Muscle of leg (tissue), 11 donors: Measurements from ENCODE around the gene CLSTN1. TPM values are rescaled to one million over a fixed set of nuclear protein-coding genes. Genes with fewer than 3 reads are reported as not detected.

Source experiments
- DNase-seq: peaks from one replicate; pipeline ENCODE4 v3.0.0; 2013
- H3K27ac ChIP-seq: one replicate; pipeline ENCODE4 v1.5.1; 2013; ENCODE audit warnings: mild to moderate bottlenecking, low read length, control low read depth
- H3K27me3 ChIP-seq: one replicate; pipeline ENCODE4 v1.6.1; 2013; ENCODE audit warnings: low read length; ENCODE audit not compliant: control insufficient read depth, insufficient read depth
- H3K36me3 ChIP-seq: one replicate; pipeline ENCODE4 v1.6.1; 2013; ENCODE audit warnings: low read length; ENCODE audit not compliant: control insufficient read depth, insufficient read depth
- H3K4me1 ChIP-seq: one replicate; pipeline ENCODE4 v1.6.1; 2013; ENCODE audit warnings: low read length; ENCODE audit not compliant: control insufficient read depth, insufficient read depth
- H3K4me3 ChIP-seq: one replicate; pipeline ENCODE4 v1.5.1; 2013; ENCODE audit warnings: low read length, control low read depth
- H3K9me3 ChIP-seq: replicated peaks from 2 replicates; pipeline ENCODE4 v1.6.1; 2013; ENCODE audit warnings: low read depth, low read length; ENCODE audit not compliant: control insufficient read depth
- WGBS: methylation state at CpG from one replicate; pipeline ENCODE4 v1.1.5; 2013; ENCODE audit warnings: missing lambda C conversion rate; ENCODE audit not compliant: insufficient coverage; 5-methylcytosine and 5-hydroxymethylcytosine counted together
- polyA plus RNA-seq, 8 donors: library from polyadenylated mRNA; unstranded; fragments of 120-200 nt; gene quantifications; one replicate each; pipeline versions ENCODE4 v1.2.1 to v1.2.3, GENCODE V29; 2013; ENCODE audit warnings: inconsistent platforms in 1 of 8, low replicate concordance in 1 of 8; ENCODE audit not compliant: insufficient read length in 8 of 8, insufficient read depth in 1 of 8
- total RNA-seq: library from RNA; stranded (reverse); fragments of 120-200 nt; gene quantifications from one replicate; pipeline ENCODE4 v1.2.4, GENCODE V29; 2013

CLSTN1 gene
- total and polyA plus RNA-seq, 9 donors: 39.3 to 102 (median 82.5) TPM

- no peaks in the 10 kb centered on the region for H3K36me3 ChIP-seq
- WGBS: 58% methylated on average over 19 of the region's 24 CpGs
Observed at GRCh38 chr1:9827558-9828185, 3.9 kb upstream of the CLSTN1 start.

GRCh38 chr1:9826616-9827015 is 2.9 kb upstream of the CLSTN1 start:
- peaks cover 15% of the 10 kb centered on the region for H3K4me1 ChIP-seq
- H3K36me3 ChIP-seq: no peaks in the 10 kb centered on the region
- H3K9me3 ChIP-seq: no peaks in the 10 kb centered on the region
- H3K27me3 ChIP-seq: peaks cover 4% of the 10 kb centered on the region
- 71% methylated on average over 3 of the region's 3 CpGs for WGBS
- H3K4me3 ChIP-seq: no peak overlapping the region
- H3K27ac ChIP-seq: no peak overlapping the region
- no peak for DNase-seq

More at GRCh38 chr1:9827558-9828185, 3.9 kb upstream of the CLSTN1 start:
- peaks cover 4% of the 10 kb centered on the region for H3K27me3 ChIP-seq
- no peak for DNase-seq
- H3K9me3 ChIP-seq: no peaks in the 10 kb centered on the region
- H3K27ac ChIP-seq: no peak overlapping the region
- H3K4me3 ChIP-seq: no peak overlapping the region
- peaks cover 15% of the 10 kb centered on the region for H3K4me1 ChIP-seq

DNA sequence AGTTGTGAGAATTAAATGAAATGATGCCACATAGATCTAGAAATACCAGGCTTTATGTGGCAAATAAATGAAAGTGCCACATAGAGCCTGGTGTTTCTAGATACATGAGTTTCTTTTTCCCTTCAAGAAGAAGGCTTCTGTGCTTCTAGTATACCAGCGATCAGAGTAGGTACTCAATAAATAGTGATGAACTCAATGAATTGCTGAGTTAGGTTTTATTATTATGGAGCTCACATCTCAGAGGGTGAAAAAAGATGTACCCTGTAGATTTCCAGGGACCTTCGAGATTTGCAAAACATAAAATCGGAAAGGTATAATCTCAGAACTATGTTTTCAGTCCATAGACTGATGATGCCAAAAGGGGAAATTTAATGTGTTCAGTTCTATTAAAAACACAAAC is 2.3 kb upstream of the CLSTN1 start:
- Histone ChIP-seq H3K4me3 (no peak overlapping the region), H3K27ac (no peak overlapping the region), H3K9me3 (no peaks in the 10 kb centered on the region), H3K4me1 (peaks cover 15% of the 10 kb centered on the region), H3K36me3 (no peaks in the 10 kb centered on the region), H3K27me3 (peaks cover 4% of the 10 kb centered on the region)
- DNase-seq: no peak
- no CpG with 5 or more reads among the region's 3 CpGs for WGBS

GRCh38 chr1:9825093-9826074 is 1.6 kb upstream of the CLSTN1 start:
- H3K36me3 ChIP-seq: no peaks in the 10 kb centered on the region
- H3K27me3 ChIP-seq: peaks cover 4% of the 10 kb centered on the region
- no peak overlapping the region for H3K4me3 ChIP-seq
- DNase-seq: peak; percentile 68
- WGBS: 10% methylated on average over 14 of the region's 17 CpGs
- H3K4me1 ChIP-seq: peaks cover 15% of the 10 kb centered on the region
- peak overlapping the region; percentile 42 for H3K27ac ChIP-seq
- no peaks in the 10 kb centered on the region for H3K9me3 ChIP-seq

- no peak for DNase-seq
- Histone ChIP-seq H3K4me1 (peaks cover 15% of the 10 kb centered on the region), H3K27ac (no peak overlapping the region), H3K36me3 (peaks cover 3% of the 10 kb centered on the region), H3K9me3 (no peaks in the 10 kb centered on the region), H3K4me3 (no peak overlapping the region), H3K27me3 (peaks cover 4% of the 10 kb centered on the region)
- WGBS: 23% methylated on average over 6 of the region's 12 CpGs
Observed at GRCh38 chr1:9824702-9825089, 931 bp upstream of the CLSTN1 start.

GRCh38 chr1:9823693-9823942 is 147 bp downstream of the CLSTN1 start:
- no peaks in the 10 kb centered on the region for H3K9me3 ChIP-seq
- H3K27ac ChIP-seq: no peak overlapping the region
- H3K4me3 ChIP-seq: peak overlapping the region; percentile 74
- H3K27me3 ChIP-seq: peaks cover 4% of the 10 kb centered on the region
- no peak for DNase-seq
- peaks cover 3% of the 10 kb centered on the region for H3K36me3 ChIP-seq
- WGBS: under 1% methylated on average over 40 of the region's 40 CpGs
- peaks cover 15% of the 10 kb centered on the region for H3K4me1 ChIP-seq

GRCh38 chr1:9822897-9823692 is 670 bp downstream of the CLSTN1 start:
- H3K9me3 ChIP-seq: no peaks in the 10 kb centered on the region
- H3K36me3 ChIP-seq: peaks cover 3% of the 10 kb centered on the region
- under 1% methylated on average over 71 of the region's 71 CpGs for WGBS
- DNase-seq: peak; percentile 44
- H3K27ac ChIP-seq: no peak overlapping the region
- peaks cover 15% of the 10 kb centered on the region for H3K4me1 ChIP-seq
- peaks cover 4% of the 10 kb centered on the region for H3K27me3 ChIP-seq
- peak overlapping the region; percentile 74 for H3K4me3 ChIP-seq

DNA sequence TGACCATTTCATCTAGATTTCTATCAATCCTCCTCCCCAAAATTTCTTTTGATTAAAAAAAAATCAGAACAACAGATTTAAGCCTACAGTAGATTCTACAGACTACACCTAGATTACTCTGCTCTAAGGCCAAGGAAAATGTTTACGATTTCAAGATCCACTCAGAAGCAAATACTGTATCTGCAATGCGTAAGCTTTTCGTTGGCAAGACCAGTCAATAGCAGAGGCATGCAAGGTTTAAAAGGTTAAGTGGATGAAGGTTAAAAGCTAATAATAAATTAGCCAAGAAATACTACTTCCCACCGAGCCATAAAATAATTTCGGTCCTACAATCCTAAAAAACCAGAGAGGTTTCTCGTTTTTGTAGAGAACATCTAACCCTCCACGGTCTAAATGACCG is 1.3 kb downstream of the CLSTN1 start:
- no CpG with 5 or more reads among the region's 8 CpGs for WGBS
- H3K27me3 ChIP-seq: no peaks in the 10 kb centered on the region
- H3K9me3 ChIP-seq: no peaks in the 10 kb centered on the region
- peaks cover 3% of the 10 kb centered on the region for H3K36me3 ChIP-seq
- H3K27ac ChIP-seq: no peak overlapping the region
- H3K4me3 ChIP-seq: peak overlapping the region; percentile 74
- H3K4me1 ChIP-seq: peaks cover 15% of the 10 kb centered on the region
- DNase-seq: no peak

- DNase-seq: no peak
- H3K36me3 ChIP-seq: peaks cover 4% of the 10 kb centered on the region
- H3K27ac ChIP-seq: no peak overlapping the region
- H3K4me3 ChIP-seq: no peak overlapping the region
- H3K27me3 ChIP-seq: no peaks in the 10 kb centered on the region
- no peaks in the 10 kb centered on the region for H3K9me3 ChIP-seq
- H3K4me1 ChIP-seq: peaks cover 15% of the 10 kb centered on the region
- no CpG with 5 or more reads among the region's 4 CpGs for WGBS
Observed at GRCh38 chr1:9821710-9822109, 2.1 kb downstream of the CLSTN1 start.

- Histone ChIP-seq H3K4me1 (peaks cover 13% of the 10 kb centered on the region), H3K27me3 (no peaks in the 10 kb centered on the region), H3K36me3 (peaks cover 5% of the 10 kb centered on the region), H3K27ac (no peak overlapping the region), H3K9me3 (no peaks in the 10 kb centered on the region), H3K4me3 (no peak overlapping the region)
- no CpG with 5 or more reads among the region's 3 CpGs for WGBS
- DNase-seq: no peak
Observed at GRCh38 chr1:9820521-9820920, 3.2 kb downstream of the CLSTN1 start.
